Ovary (tissue), 9 donors: ENCODE results near the gene ZNF205. TPM values are rescaled to one million over a fixed set of nuclear protein-coding genes. Genes with fewer than 3 reads are reported as not detected.
"Not testable (repeated sequence)": the region's sequence is repeated elsewhere in the genome, so short reads cannot be mapped to it uniquely, and the experiment has no call there.

Experiments used
- DNase-seq, 5 donors: peaks; one replicate each; pipeline ENCODE4 v3.0.0-alpha.2; 2019 to 2020
- H3K27ac ChIP-seq, 2 donors: fragments of 200-600 bp; one replicate each; pipeline versions ENCODE4 v1.5.1 to v1.8.0; 2019 to 2022
- H3K27me3 ChIP-seq: fragments of 200-600 bp; one replicate; pipeline ENCODE4 v1.8.0; 2022
- H3K36me3 ChIP-seq: fragments of 200-600 bp; sonication (generic); one replicate; pipeline ENCODE4 v1.5.1; 2019
- H3K4me1 ChIP-seq: one replicate; pipeline ENCODE4 v1.8.1; 2013; ENCODE audit warnings: mild to moderate bottlenecking, moderate library complexity; ENCODE audit not compliant: insufficient read depth
- H3K4me3 ChIP-seq: fragments of 200-600 bp; sonication (generic); one replicate; pipeline ENCODE4 v1.5.1; 2017
- H3K9me3 ChIP-seq, 2 donors: fragments of 200-600 bp in 1 of 2; sonication (generic) in 1 of 2; one replicate each; pipeline versions ENCODE4 v1.5.1 to v1.8.1; 2013 to 2019; ENCODE audit warnings: mild to moderate bottlenecking in 1 of 2, moderate library complexity in 1 of 2
- CTCF ChIP-seq, 3 donors: fragments of 450-650 bp in 2 of 3; fragments of 200-600 bp in 1 of 3; IDR thresholded peaks; one replicate each; pipeline versions ENCODE4 v1.5.1 to v1.8.0; 2016 to 2022; ENCODE audit warnings: antibody characterized with exemption in 3 of 3, mild to moderate bottlenecking in 1 of 3
- EP300 ChIP-seq: sonication (generic); formaldehyde crosslinking; IDR thresholded peaks from one replicate; pipeline ENCODE4 v1.6.1; 2017; ENCODE audit warnings: antibody characterized with exemption
- POLR2A ChIP-seq: fragments of 450-650 bp; IDR thresholded peaks from one replicate; pipeline ENCODE4 v1.6.1; 2017; ENCODE audit warnings: antibody characterized with exemption, mild to moderate bottlenecking, moderate library complexity
- WGBS, 3 donors: extraction: QIAGEN DNeasy Blood & Tissue Kit in 1 of 3; methylation state at CpG; one replicate each; pipeline versions ENCODE4 v1.1.5 to v1.1.7; 2013 to 2017; 5-methylcytosine and 5-hydroxymethylcytosine counted together
- intact Hi-C, 4 donors: fragments of 100-400 bp; cut with DNase I; formaldehyde crosslinking; loops; one replicate each; pipeline versions ENCODE4 v1.11.0 to v1.15.1; 2022 to 2023
- polyA plus RNA-seq, 2 donors: library from polyadenylated mRNA; stranded (reverse); fragments of 200-250 nt in 1 of 2; fragments of 350-450 nt in 1 of 2; fragmentation: Illumina TruSeq in 1 of 2; extraction: RNeasy Lipid Tissue Mini Kit (QIAGEN cat#74804) in 1 of 2; gene quantifications; one replicate each; pipeline ENCODE4 v1.2.3, GENCODE V29; 2013 to 2014
- total RNA-seq, 7 donors: library from RNA; depleted of rRNA in 2 of 7; stranded (reverse); fragments of >200 nt in 2 of 7; fragmentation: NEBNext Ultra II Directional in 3 of 7; extraction: Animal tissue kit (Norgen Biotek cat#: 25700) in 3 of 7; gene quantifications; one replicate each; pipeline versions ENCODE4 v1.1.0 to v1.2.4, GENCODE V29; 2016 to 2023
- donor health status: DM: no; HTN: no; CAD: no; lungs with moderate emphysema.
- donor health status: DM: no; HTN: no; CAD: no.
- donor health status: Bipolar disorder and iron deficiency.
- donor health status: DM: yes; HTN: yes; CAD: no.
- donor health status: DM: no; HTN: no; CAD: no.
- donor health status: DM: yes; HTN: yes; CAD: no.

ZNF205 gene
- total and polyA plus RNA-seq, 9 donors = 3.0 to 22.1 (median 15.6) TPM

- 2 to 14% (median 12%) methylated on average over 8 to 10 of the region's 10 CpGs for WGBS, 3 donors
- intact Hi-C loops = no loop called here
- no peak overlapping the region for H3K4me3 ChIP-seq
- peak; percentile 47 to 78 (median 60) for DNase-seq
- H3K4me1 ChIP-seq = peaks cover 2% of the 10 kb centered on the region
- H3K36me3 ChIP-seq = no peaks in the 10 kb centered on the region
- H3K27ac ChIP-seq = no peak overlapping the region
- H3K9me3 ChIP-seq = no peaks in the 10 kb centered on the region
- TF ChIP-seq CTCF (IDR thresholded peaks at IDR 0.05) = no peak
- no peak for TF ChIP-seq POLR2A
- no peak for TF ChIP-seq EP300
- no peaks in the 10 kb centered on the region for H3K27me3 ChIP-seq
These were observed 36.9 kb upstream of the ZNF205 start for GRCh38 chr16:3075523-3075915.

- 51 to 64% (median 53%) methylated on average over 6 of the region's 6 CpGs for WGBS, 3 donors
These were observed 36.4 kb upstream of the ZNF205 start for GRCh38 chr16:3075946-3076345.

GRCh38 chr16:3076577-3076976, 35.8 kb upstream of the ZNF205 start:
- peaks cover 6% of the 10 kb centered on the region for H3K4me1 ChIP-seq
- 60 to 90% (median 84%) methylated on average over 6 of the region's 6 CpGs for WGBS, 3 donors
- intact Hi-C loops = no loop called here
- no peak for TF ChIP-seq POLR2A
- TF ChIP-seq EP300 = no peak
- TF ChIP-seq CTCF (IDR thresholded peaks at IDR 0.05) = no peak
- no peak overlapping the region for H3K27ac ChIP-seq
- H3K36me3 ChIP-seq = no peaks in the 10 kb centered on the region
- H3K27me3 ChIP-seq = no peaks in the 10 kb centered on the region
- no peak overlapping the region for H3K4me3 ChIP-seq
- no peak for DNase-seq
- no peaks in the 10 kb centered on the region for H3K9me3 ChIP-seq

More at GRCh38 chr16:3075946-3076345, 36.4 kb upstream of the ZNF205 start:
- H3K27ac ChIP-seq, H3K4me3 ChIP-seq, DNase-seq, H3K36me3 ChIP-seq, intact Hi-C loops, H3K27me3 ChIP-seq, H3K4me1 ChIP-seq, H3K9me3 ChIP-seq: not testable (repeated sequence)

- Histone ChIP-seq H3K27ac (no peak overlapping the region), H3K9me3 (no peaks in the 10 kb centered on the region), H3K27me3 (no peaks in the 10 kb centered on the region), H3K36me3 (no peaks in the 10 kb centered on the region), H3K4me1 (peaks cover 6% of the 10 kb centered on the region), H3K4me3 (no peak overlapping the region)
- TF ChIP-seq POLR2A = no peak
- no peak for TF ChIP-seq EP300
- no peak for TF ChIP-seq CTCF (IDR thresholded peaks at IDR 0.05)
- no peak for DNase-seq
- WGBS, 3 donors = 15 to 51% (median 17%) methylated on average over 17 of the region's 17 CpGs
- intact Hi-C loops = no loop called here
These were observed 32.4 kb upstream of the ZNF205 start for GRCh38 chr16:3080024-3080423.

GRCh38 chr16:3081957-3082356, 30.4 kb upstream of the ZNF205 start:
- H3K4me1 ChIP-seq, H3K27ac ChIP-seq, DNase-seq, H3K4me3 ChIP-seq, H3K27me3 ChIP-seq, H3K36me3 ChIP-seq, H3K9me3 ChIP-seq, intact Hi-C loops: not testable (repeated sequence)
- 91 to 94% (median 91%) methylated on average over 13 of the region's 13 CpGs for WGBS, 3 donors

GRCh38 chr16:3083408-3083807, 29.0 kb upstream of the ZNF205 start:
- H3K27me3 ChIP-seq, H3K4me3 ChIP-seq, H3K27ac ChIP-seq, H3K4me1 ChIP-seq, H3K36me3 ChIP-seq, DNase-seq, H3K9me3 ChIP-seq, intact Hi-C loops: not testable (repeated sequence)
- 89 to 97% (median 93%) methylated on average over 8 of the region's 8 CpGs for WGBS, 3 donors
